GM13977 (cell line): ENCODE measurements around the gene ARID5B.

Experiments
- DNase-seq: peaks from one replicate; pipeline ENCODE4 v3.0.0; 2012; ENCODE audit warnings: low spot score
- in situ Hi-C: fragments of 300-500 bp; cut with MboI; formaldehyde crosslinking; loops from one replicate; pipeline ENCODE4 v1.12.0; 2022; ENCODE audit warnings: low sequenced_read_pairs, low pct_unique_long_range_greater_than_20kb, mixed read lengths, inconsistent platforms; ENCODE audit not compliant: unreplicated experiment
- TF ChIP-seq, protein P1 (sequence below): IDR thresholded peaks from 2 replicates; pipeline ENCODE4 v1.5.1; 2012; ENCODE audit warnings: mild to moderate bottlenecking, control low read depth; ENCODE audit not compliant: insufficient read depth; ENCODE audit errors: extremely low read depth, missing control alignments

ARID5B gene

DNA sequence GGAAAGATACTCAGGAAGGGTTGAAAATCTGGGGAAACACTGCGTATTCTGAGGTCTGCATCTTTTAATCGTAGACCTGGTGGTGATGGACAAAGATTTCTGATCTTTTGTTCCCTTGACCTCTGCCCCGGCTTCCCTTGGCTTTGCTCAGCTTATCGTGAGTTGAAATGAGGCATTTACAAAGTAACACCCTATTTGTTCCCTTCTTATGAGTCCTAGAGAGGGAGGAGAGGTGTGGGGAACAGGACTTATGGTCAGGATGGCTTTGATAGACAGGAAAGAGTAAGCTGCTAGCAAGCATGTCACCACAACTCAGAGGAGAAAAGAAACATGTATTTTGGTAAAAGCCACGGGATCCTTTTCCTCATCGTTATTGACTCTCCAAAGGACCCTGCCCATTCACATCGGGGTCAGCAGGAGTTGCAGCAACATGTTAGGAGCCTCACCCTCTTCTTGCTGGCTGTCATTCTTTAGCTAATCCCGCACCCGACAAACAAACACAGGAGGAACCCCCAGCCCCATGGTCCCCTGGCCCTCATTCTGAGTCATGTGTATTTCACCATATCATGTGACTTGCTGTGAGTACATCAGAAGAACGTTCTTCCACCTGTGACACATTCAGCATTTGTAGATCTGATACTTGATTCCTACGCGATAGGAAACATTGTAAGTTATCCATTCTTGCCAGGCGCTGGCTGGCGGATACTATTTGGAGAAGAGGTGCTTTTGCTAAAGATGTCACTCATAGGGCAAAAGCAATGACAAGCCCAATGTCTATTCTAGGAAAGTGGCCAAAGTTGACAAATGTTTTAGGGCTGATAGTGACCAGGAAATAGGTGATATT is 197.0 kb downstream of the ARID5B start:
- in situ Hi-C loops: no loop called here
- no peak for DNase-seq
- TF ChIP-seq, protein P1, sequence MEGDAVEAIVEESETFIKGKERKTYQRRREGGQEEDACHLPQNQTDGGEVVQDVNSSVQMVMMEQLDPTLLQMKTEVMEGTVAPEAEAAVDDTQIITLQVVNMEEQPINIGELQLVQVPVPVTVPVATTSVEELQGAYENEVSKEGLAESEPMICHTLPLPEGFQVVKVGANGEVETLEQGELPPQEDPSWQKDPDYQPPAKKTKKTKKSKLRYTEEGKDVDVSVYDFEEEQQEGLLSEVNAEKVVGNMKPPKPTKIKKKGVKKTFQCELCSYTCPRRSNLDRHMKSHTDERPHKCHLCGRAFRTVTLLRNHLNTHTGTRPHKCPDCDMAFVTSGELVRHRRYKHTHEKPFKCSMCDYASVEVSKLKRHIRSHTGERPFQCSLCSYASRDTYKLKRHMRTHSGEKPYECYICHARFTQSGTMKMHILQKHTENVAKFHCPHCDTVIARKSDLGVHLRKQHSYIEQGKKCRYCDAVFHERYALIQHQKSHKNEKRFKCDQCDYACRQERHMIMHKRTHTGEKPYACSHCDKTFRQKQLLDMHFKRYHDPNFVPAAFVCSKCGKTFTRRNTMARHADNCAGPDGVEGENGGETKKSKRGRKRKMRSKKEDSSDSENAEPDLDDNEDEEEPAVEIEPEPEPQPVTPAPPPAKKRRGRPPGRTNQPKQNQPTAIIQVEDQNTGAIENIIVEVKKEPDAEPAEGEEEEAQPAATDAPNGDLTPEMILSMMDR: no peak

DNA sequence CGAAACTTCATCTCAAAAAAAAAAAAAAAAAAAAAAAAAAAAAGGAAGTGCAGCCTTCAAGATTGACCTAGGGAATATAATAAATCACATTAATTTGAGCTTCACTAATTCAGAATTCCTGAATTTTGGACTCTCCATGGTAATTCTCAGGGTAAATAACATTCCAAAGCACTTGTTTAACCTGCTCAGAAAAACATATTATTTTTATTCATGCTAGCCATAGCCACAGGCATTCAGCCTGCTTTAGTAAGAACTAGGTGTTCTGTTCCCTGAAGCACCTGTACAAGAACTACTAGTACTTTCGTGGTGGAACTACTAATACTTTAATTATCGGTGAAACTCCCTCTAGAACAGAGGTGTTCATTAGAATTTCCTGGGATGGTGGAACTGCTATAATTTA is 197.8 kb downstream of the ARID5B start:
- in situ Hi-C loops: no loop called here
- DNase-seq: no peak
- TF ChIP-seq, protein P1: no peak

DNA sequence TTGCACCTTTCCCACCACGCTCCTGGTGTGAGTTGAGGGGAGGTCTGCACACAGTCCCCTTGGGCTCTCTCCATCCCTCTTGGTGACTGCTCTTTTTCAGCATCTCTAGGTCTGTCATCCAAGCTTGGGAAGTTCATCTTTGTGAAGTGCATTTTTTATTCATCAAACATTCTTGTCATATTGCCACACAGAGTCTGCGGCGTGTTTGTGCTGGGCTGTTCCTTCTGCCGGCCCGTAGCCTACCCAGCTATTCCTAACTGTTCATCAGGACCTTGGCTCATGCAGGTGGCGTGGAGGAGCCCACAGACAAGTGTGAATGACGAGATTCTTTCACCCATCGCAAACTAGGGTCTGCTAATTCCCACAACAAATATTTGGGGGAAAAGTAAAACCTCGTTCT is 202.4 kb downstream of the ARID5B start:
- TF ChIP-seq, protein P1: no peak
- in situ Hi-C loops: no loop called here
- DNase-seq: no peak

DNA sequence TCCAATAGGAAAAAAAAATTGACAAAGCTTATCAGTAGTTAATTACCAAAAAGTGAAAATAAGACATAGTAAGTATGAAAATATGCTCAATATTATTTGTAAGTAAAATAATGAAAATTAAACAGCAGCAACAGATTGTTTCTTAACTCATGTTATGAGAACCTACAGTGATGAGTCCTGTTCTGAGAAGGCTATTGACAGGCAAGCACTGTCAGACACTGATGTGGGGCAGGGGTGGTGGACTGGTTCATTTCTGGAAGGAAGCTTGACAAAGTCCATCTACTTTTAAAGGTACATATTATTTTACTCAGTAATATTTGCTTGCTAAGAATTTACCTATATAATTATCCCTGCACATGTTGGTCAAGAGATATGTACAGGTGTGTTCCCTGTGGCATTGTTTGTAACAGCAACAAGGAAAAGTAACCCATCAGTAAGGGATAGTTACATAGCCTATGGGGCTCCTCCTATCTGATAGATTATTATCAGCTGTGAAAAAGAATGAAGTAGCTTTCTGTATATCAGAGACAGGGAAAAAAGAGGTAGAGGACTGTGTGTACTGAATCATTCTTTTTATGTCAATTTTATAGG is 205.5 kb downstream of the ARID5B start:
- no peak for DNase-seq
- TF ChIP-seq, protein P1: no peak
- in situ Hi-C loops: no loop called here

DNA sequence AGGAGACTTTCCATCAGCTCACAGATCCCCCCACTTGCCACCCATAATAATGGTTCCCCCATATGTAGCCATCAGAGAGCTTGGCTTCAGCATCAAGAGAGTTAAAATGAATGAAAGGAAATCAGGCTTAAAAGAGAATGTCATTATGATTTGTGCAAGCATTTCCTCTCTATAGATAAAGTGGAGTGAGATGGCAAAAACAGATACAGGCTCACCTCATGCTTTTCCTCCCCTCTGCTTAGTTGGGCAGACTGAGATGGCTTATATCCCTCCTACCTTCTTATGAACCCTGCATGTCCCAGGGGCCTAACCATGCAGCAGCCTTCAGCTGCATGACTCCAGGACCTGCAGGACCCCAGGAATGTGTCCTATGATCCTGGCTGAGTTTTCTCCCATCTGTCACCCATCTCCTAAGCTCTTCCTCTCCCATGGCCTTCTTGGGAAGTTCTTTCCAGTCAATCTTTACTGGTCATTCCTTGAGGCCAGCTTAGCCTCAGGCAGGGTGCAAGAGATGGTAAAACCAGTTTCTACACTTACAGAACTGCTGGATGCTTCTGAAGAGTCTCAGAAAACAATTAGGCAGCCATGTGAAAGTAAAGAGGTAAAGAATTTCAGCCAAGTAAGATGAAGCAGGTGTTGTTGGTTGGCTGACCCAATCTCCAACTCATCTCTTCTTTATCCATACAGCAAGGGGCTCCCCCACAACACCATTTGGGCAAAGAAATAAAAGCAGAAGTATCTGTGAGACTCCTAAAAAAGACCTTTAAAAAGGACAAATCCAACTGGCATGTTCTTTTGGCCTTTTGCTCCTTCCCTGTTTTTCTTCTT is 207.5 kb downstream of the ARID5B start:
- in situ Hi-C loops: no loop called here
- TF ChIP-seq, protein P1: no peak
- no peak for DNase-seq

DNA sequence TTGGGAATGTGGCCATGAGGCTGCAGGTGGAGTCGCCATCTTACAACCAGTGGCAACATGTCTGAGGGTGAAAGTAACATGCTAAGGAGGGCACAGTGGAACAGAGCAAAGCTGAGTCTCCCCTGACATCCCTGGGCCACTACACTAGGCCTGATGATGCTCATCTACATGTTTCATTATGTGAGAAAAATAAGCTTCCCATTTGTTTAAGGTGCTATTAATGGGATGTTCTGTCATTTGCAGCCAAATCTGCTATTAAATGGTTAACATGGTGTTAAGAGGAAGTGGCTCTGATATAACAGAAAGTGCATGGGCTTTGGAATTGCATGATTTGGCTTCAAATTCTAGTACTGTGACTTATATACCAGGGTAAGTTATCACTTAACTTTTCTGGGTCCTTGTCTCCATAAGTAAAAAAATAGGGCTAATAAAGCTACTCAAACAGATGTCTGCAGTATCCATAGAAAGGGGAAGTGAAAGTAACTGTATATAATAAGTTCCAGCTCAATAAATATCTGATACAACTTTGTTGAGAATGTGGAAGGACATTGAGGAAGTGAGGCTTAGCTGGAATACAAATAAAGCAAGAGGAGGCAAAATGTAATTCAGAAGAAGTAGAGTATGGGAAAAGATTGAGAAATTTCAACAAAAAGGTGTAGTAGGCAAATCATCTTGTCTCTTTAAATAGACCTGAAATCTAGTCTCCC is 208.2 kb downstream of the ARID5B start:
- TF ChIP-seq, protein P1: no peak
- DNase-seq: peak; percentile 30
- in situ Hi-C loops: no loop called here
